HepG2 (cell line): ENCODE data around the gene TRAF4. TPM values are rescaled to one million over a fixed set of nuclear protein-coding genes. Genes with fewer than 3 reads are reported as not detected.
A peak's percentile ranks its signal among the peaks of the same experiment; 100 is the strongest.

ENCODE experiments used
- AKAP8 ChIP-seq: sonication (generic); formaldehyde crosslinking; IDR thresholded peaks from 2 replicates; pipeline ENCODE4 v1.5.1; 2020; ENCODE audit warnings: mild to moderate bottlenecking, missing genetic modification reagents
- BORCS8-MEF2B ChIP-seq: sonication (generic); formaldehyde crosslinking; IDR thresholded peaks from 2 replicates; pipeline ENCODE4 v1.8.0; 2022; ENCODE audit warnings: mild to moderate bottlenecking, missing genetic modification reagents
- GABPA ChIP-seq, 2 experiments: IDR thresholded peaks; 2 replicates each; pipeline ENCODE4 v1.6.1; 2011 to 2016; ENCODE audit warnings: low read depth in 2 of 2, low read length in 1 of 2, missing biosample characterization in 1 of 2, missing genetic modification characterization in 1 of 2
- GATAD1 ChIP-seq: IDR thresholded peaks from 2 replicates; pipeline ENCODE4 v1.6.1; 2016; ENCODE audit warnings: missing genetic modification reagents, missing compliant biosample characterization
- NCOR1 ChIP-seq: fragments of 200-600 bp; sonication (generic); IDR thresholded peaks from 2 replicates; pipeline ENCODE4 v1.7.0; 2017; ENCODE audit warnings: antibody characterized with exemption, low read length, borderline replicate concordance
- NKX3-1 ChIP-seq: sonication (generic); formaldehyde crosslinking; IDR thresholded peaks from 2 replicates; pipeline ENCODE4 v1.5.0; 2020; ENCODE audit warnings: missing genetic modification reagents
- PCBP2 ChIP-seq: fragments of 200-400 bp; formaldehyde crosslinking; optimal IDR thresholded peaks from 2 replicates; pipeline ENCODE3; 2018; ENCODE audit warnings: low read length, low read depth; ENCODE audit not compliant: poor library complexity, severe bottlenecking
- POGK ChIP-seq: sonication (generic); formaldehyde crosslinking; conservative IDR thresholded peaks from 2 replicates; pipeline ENCODE4 v1.8.0; 2022; ENCODE audit warnings: mild to moderate bottlenecking, moderate library complexity, missing genetic modification reagents
- RXRA ChIP-seq: sonication (generic); formaldehyde crosslinking; IDR thresholded peaks from 2 replicates; pipeline ENCODE4 v1.5.1; 2020; ENCODE audit warnings: missing genetic modification reagents
- SMAD3 ChIP-seq: sonication (generic); formaldehyde crosslinking; IDR thresholded peaks from 2 replicates; pipeline ENCODE4 v1.4.0; 2020; ENCODE audit warnings: missing genetic modification reagents
- TP53 ChIP-seq: sonication (generic); formaldehyde crosslinking; conservative IDR thresholded peaks from 2 replicates; pipeline ENCODE4 v1.4.0; 2020; ENCODE audit warnings: missing genetic modification reagents
- XBP1 ChIP-seq: sonication (generic); formaldehyde crosslinking; IDR thresholded peaks from 2 replicates; pipeline ENCODE4 v1.5.0; 2020; ENCODE audit warnings: missing genetic modification reagents
- ZBTB14 ChIP-seq: sonication (generic); formaldehyde crosslinking; IDR thresholded peaks from 2 replicates; pipeline ENCODE4 v1.4.0; 2020; ENCODE audit warnings: missing genetic modification reagents
- ZBTB38 ChIP-seq: sonication (generic); formaldehyde crosslinking; IDR thresholded peaks from 2 replicates; pipeline ENCODE4 v1.5.1; 2020; ENCODE audit warnings: mild to moderate bottlenecking, missing genetic modification reagents
- ZFY ChIP-seq: sonication (generic); formaldehyde crosslinking; IDR thresholded peaks from 2 replicates; pipeline ENCODE4 v1.4.0; 2020; ENCODE audit warnings: missing genetic modification reagents
- ZNF10 ChIP-seq: sonication (generic); formaldehyde crosslinking; IDR thresholded peaks from 2 replicates; pipeline ENCODE4 v1.4.0; 2020; ENCODE audit warnings: mild to moderate bottlenecking, low read depth, missing genetic modification reagents, borderline replicate concordance
- ZNF143 ChIP-seq: sonication (generic); formaldehyde crosslinking; IDR thresholded peaks from 2 replicates; pipeline ENCODE4 v1.4.0; 2020; ENCODE audit warnings: missing genetic modification reagents
- ZNF225 ChIP-seq: sonication (generic); formaldehyde crosslinking; IDR thresholded peaks from 2 replicates; pipeline ENCODE4 v1.4.0; 2020; ENCODE audit warnings: mild to moderate bottlenecking, missing genetic modification reagents
- ZNF275 ChIP-seq: sonication (generic); formaldehyde crosslinking; IDR thresholded peaks from 2 replicates; pipeline ENCODE4 v1.8.0; 2022; ENCODE audit warnings: missing genetic modification reagents, mild to moderate bottlenecking, inconsistent platforms, borderline replicate concordance
- ZNF607 ChIP-seq: sonication (generic); formaldehyde crosslinking; IDR thresholded peaks from 2 replicates; pipeline ENCODE4 v1.5.1; 2020; ENCODE audit warnings: missing genetic modification reagents, mild to moderate bottlenecking, borderline replicate concordance
- ZNF710 ChIP-seq: sonication (generic); formaldehyde crosslinking; IDR thresholded peaks from 2 replicates; pipeline ENCODE4 v1.5.0; 2020; ENCODE audit warnings: mild to moderate bottlenecking, missing genetic modification reagents, borderline replicate concordance
- ZNF746 ChIP-seq: sonication (generic); formaldehyde crosslinking; IDR thresholded peaks from 2 replicates; pipeline ENCODE4 v1.8.0; 2022; ENCODE audit warnings: mild to moderate bottlenecking, missing genetic modification reagents
- ZSCAN20 ChIP-seq: sonication (generic); formaldehyde crosslinking; IDR thresholded peaks from 2 replicates; pipeline ENCODE4 v1.4.0; 2020; ENCODE audit warnings: missing genetic modification reagents, mild to moderate bottlenecking, borderline replicate concordance
- polyA plus RNA-seq, 8 experiments: library from polyadenylated mRNA; depleted of rRNA in 3 of 8; stranded (reverse) in 7 of 8; unstranded in 1 of 8; fragments of >200 nt; fragmentation: Illumina TruSeq in 4 of 8; extraction: Trizol in 4 of 8; gene quantifications; 2 replicates each; pipeline versions ENCODE4 v1.2.1 to v1.2.3, GENCODE V29; 2011 to 2016; ENCODE audit warnings: low read depth in 4 of 8, missing spikeins in 1 of 8, mixed read lengths in 1 of 8; ENCODE audit not compliant: insufficient read depth in 1 of 8
- total RNA-seq, 5 experiments: library from RNA; depleted of rRNA; stranded (reverse); fragments of >200 nt; fragmentation: Illumina TruSeq; extraction: Trizol; gene quantifications; 2 replicates each; pipeline ENCODE4 v1.2.3, GENCODE V29; 2016; ENCODE audit warnings: low read depth in 1 of 5

The TRAF4 gene
- total and polyA plus RNA-seq, 2 of the 13 experiments (the other 11 are each of a cell fraction or from before 2014, with no cell fraction given), result 86.0 to 89.9 TPM

GRCh38 chr17:28743243-28744103, at the start of gene TRAF4 (continued):
- TF ChIP-seq POGK (CRISPR knock-in tag) (peak; percentile 72), ZNF10 (CRISPR knock-in tag) (no peak), GATAD1 (CRISPR knock-in tag) (no peak), ZSCAN20 (peak; percentile 65; the same call in 1 of the 2 replicates), RXRA (CRISPR knock-in tag) (0 out of 2 replicates have a peak, but pooled peaks have one; percentile 10), AKAP8 (CRISPR knock-in tag) (peak; percentile 67; the same call in 1 of the 2 replicates), GABPA (IDR thresholded peaks at IDR 0.05; ENCODE audit: low read depth, low read length) (peak; percentile 27; the same call in 1 of the 2 replicates), GABPA (CRISPR knock-in tag; IDR thresholded peaks at IDR 0.05; ENCODE audit: low read depth) (no peak), ZNF225 (CRISPR knock-in tag) (no peak), ZNF607 (CRISPR knock-in tag) (0 out of 2 replicates have a peak, but pooled peaks have one; percentile 40), ZFY (CRISPR knock-in tag) (peak; percentile 68), ZNF710 (peak; percentile 32; the same call in 1 of the 2 replicates), ZBTB14 (peak; percentile 70), ZNF746 (peak; percentile 29; the same call in 1 of the 2 replicates), ZBTB38 (CRISPR knock-in tag) (peak; percentile 8; the same call in 1 of the 2 replicates), ZNF275 (CRISPR knock-in tag) (peak; percentile 52; the same call in 1 of the 2 replicates), NKX3-1 (CRISPR knock-in tag) (0 out of 2 replicates have a peak, but pooled peaks have one; percentile 45), SMAD3 (CRISPR knock-in tag) (0 out of 2 replicates have a peak, but pooled peaks have one; percentile 26), XBP1 (no peak), BORCS8-MEF2B (CRISPR knock-in tag) (peak; percentile 18), TP53 (no peak), PCBP2 (no peak), ZNF143 (CRISPR knock-in tag) (peak; percentile 55), NCOR1 (no peak; the same call in 1 of the 2 replicates)
